GM21447 (cell line): Measurements from ENCODE around the gene TRIM29.

ENCODE experiments used
- ATAC-seq: cut with Tn5 transposase; IDR thresholded peaks from one replicate; pipeline ENCODE4 v1.9.1; 2021; ENCODE audit not compliant: unreplicated experiment

The TRIM29 gene

GRCh38 chr11:120098503-120099020, 39.4 kb downstream of the TRIM29 start:
- no peak for ATAC-seq

GRCh38 chr11:120097721-120098385, 40.1 kb downstream of the TRIM29 start:
- ATAC-seq, result no peak

GRCh38 chr11:120096369-120097191, 41.3 kb downstream of the TRIM29 start:
- ATAC-seq, result no peak

GRCh38 chr11:120095516-120095915, 42.4 kb downstream of the TRIM29 start:
- no peak for ATAC-seq

GRCh38 chr11:120091701-120092100, 46.2 kb downstream of the TRIM29 start:
- ATAC-seq, result no peak

GRCh38 chr11:120091121-120091520, 46.8 kb downstream of the TRIM29 start:
- no peak for ATAC-seq

GRCh38 chr11:120090411-120090810, 47.5 kb downstream of the TRIM29 start:
- no peak for ATAC-seq

GRCh38 chr11:120089036-120090001, 48.6 kb downstream of the TRIM29 start:
- ATAC-seq, result no peak

GRCh38 chr11:120088056-120088455, 49.9 kb downstream of the TRIM29 start:
- no peak for ATAC-seq

- no peak for ATAC-seq
Measured at GRCh38 chr11:120086651-120087050, 51.3 kb downstream of the TRIM29 start.

GRCh38 chr11:120079750-120080610, 57.9 kb downstream of the TRIM29 start:
- no peak for ATAC-seq

GRCh38 chr11:120078397-120078796, 59.5 kb downstream of the TRIM29 start:
- no peak for ATAC-seq

GRCh38 chr11:120074076-120074475, 63.8 kb downstream of the TRIM29 start:
- no peak for ATAC-seq

GRCh38 chr11:120073196-120073595, 64.7 kb downstream of the TRIM29 start:
- ATAC-seq, result no peak

GRCh38 chr11:120068114-120068573, 69.8 kb downstream of the TRIM29 start:
- no peak for ATAC-seq

GRCh38 chr11:120067438-120068113, 70.3 kb downstream of the TRIM29 start:
- ATAC-seq, result no peak

GRCh38 chr11:120066738-120067437, 71.0 kb downstream of the TRIM29 start:
- no peak for ATAC-seq

GRCh38 chr11:120065876-120066275, 72.0 kb downstream of the TRIM29 start:
- ATAC-seq, result no peak

GRCh38 chr11:120065176-120065575, 72.7 kb downstream of the TRIM29 start:
- ATAC-seq, result no peak
